GM18873 (cell line): ENCODE data around the gene ATP6V0B.

Experiments
- ATAC-seq: cut with Tn5 transposase; IDR thresholded peaks from one replicate; pipeline ENCODE4 v1.9.1; 2021; ENCODE audit warnings: mild to moderate bottlenecking, moderate library complexity, moderate number of reproducible peaks; ENCODE audit not compliant: unreplicated experiment, low FRiP score

The ATP6V0B gene

GRCh38 chr1:43968348-43968948, 6.3 kb upstream of the ATP6V0B start:
- ATAC-seq = no peak

- ATAC-seq = no peak
These were observed 5.4 kb upstream of the ATP6V0B start for GRCh38 chr1:43969416-43969745.

- peak; percentile 71 for ATAC-seq
These were observed 4.9 kb upstream of the ATP6V0B start, which contains the start of gene DPH2 for GRCh38 chr1:43969746-43970466. Gene DPH2 (plus strand): TSS chr1:43970010. CDS start chr1:43970176, 166 bp downstream.

- ATAC-seq = no peak
These were observed 4.3 kb upstream of the ATP6V0B start for GRCh38 chr1:43970502-43970901.

- no peak for ATAC-seq
These were observed 3.8 kb upstream of the ATP6V0B start for GRCh38 chr1:43970911-43971310.

GRCh38 chr1:43971336-43971980, 3.3 kb upstream of the ATP6V0B start:
- no peak for ATAC-seq

- ATAC-seq = no peak
These were observed 748 bp upstream of the ATP6V0B start for GRCh38 chr1:43973981-43974442.

- ATAC-seq = no peak
These were observed 645 bp downstream of the ATP6V0B start for GRCh38 chr1:43975249-43975961.

- ATAC-seq = no peak
These were observed 1.3 kb downstream of the ATP6V0B start for GRCh38 chr1:43976045-43976444.

GRCh38 chr1:43976890-43977289, 2.1 kb downstream of the ATP6V0B start:
- no peak for ATAC-seq

GRCh38 chr1:43977376-43978263, 2.9 kb downstream of the ATP6V0B start:
- ATAC-seq = no peak

GRCh38 chr1:43978264-43978550, 3.4 kb downstream of the ATP6V0B start:
- no peak for ATAC-seq

- ATAC-seq = no peak
These were observed 3.9 kb downstream of the ATP6V0B start, which contains the start of gene B4GALT2 for GRCh38 chr1:43978551-43979260. Gene B4GALT2 (plus strand): TSS chr1:43979210. CDS start chr1:43981161, 1,951 bp downstream.

- ATAC-seq = no peak
These were observed 4.4 kb downstream of the ATP6V0B start for GRCh38 chr1:43979261-43979527.

GRCh38 chr1:43979528-43980254, 4.9 kb downstream of the ATP6V0B start:
- no peak for ATAC-seq

GRCh38 chr1:43980255-43981134, 5.7 kb downstream of the ATP6V0B start:
- ATAC-seq = no peak

GRCh38 chr1:43981135-43981491, 6.4 kb downstream of the ATP6V0B start:
- ATAC-seq = no peak

GRCh38 chr1:43981636-43982035, 6.9 kb downstream of the ATP6V0B start:
- ATAC-seq = no peak
